Measurements from ENCODE around the gene FSTL3.

Gene FSTL3

GRCh38 chr19:651114-651818, 24.9 kb upstream of the FSTL3 start:
- DNase-seq (ENCODE audit: insufficient read length, low spot score): no peak
- FAIRE-seq: no peak
- no peak for TF ChIP-seq POLR2A (IDR thresholded peaks at IDR 0.05; ENCODE audit: low read depth, low read length)

- no peak for TF ChIP-seq POLR2A (IDR thresholded peaks at IDR 0.05; ENCODE audit: low read depth, low read length)
- no peak for DNase-seq (ENCODE audit: insufficient read length, low spot score)
- no peak for FAIRE-seq
Observed at GRCh38 chr19:651991-652390, 24.2 kb upstream of the FSTL3 start.

- FAIRE-seq: no peak
- DNase-seq (ENCODE audit: insufficient read length, low spot score): no peak
- no peak for TF ChIP-seq POLR2A (IDR thresholded peaks at IDR 0.05; ENCODE audit: low read depth, low read length)
Observed at GRCh38 chr19:652467-653389, 23.5 kb upstream of the FSTL3 start.

GRCh38 chr19:653425-653824, 22.8 kb upstream of the FSTL3 start:
- FAIRE-seq (no peak), DNase-seq (ENCODE audit: insufficient read length, low spot score) (no peak)
- no peak for TF ChIP-seq POLR2A (IDR thresholded peaks at IDR 0.05; ENCODE audit: low read depth, low read length)

- no peak for DNase-seq (ENCODE audit: insufficient read length, low spot score)
- TF ChIP-seq POLR2A (IDR thresholded peaks at IDR 0.05; ENCODE audit: low read depth, low read length): no peak
- FAIRE-seq: no peak
Observed at GRCh38 chr19:655691-656090, 20.5 kb upstream of the FSTL3 start.

GRCh38 chr19:656751-657559, 19.2 kb upstream of the FSTL3 start:
- DNase-seq (ENCODE audit: insufficient read length, low spot score): no peak
- no peak for FAIRE-seq
- no peak for TF ChIP-seq POLR2A (IDR thresholded peaks at IDR 0.05; ENCODE audit: low read depth, low read length)

GRCh38 chr19:657611-658010, 18.6 kb upstream of the FSTL3 start:
- no peak for DNase-seq (ENCODE audit: insufficient read length, low spot score)
- FAIRE-seq: no peak
- no peak for TF ChIP-seq POLR2A (IDR thresholded peaks at IDR 0.05; ENCODE audit: low read depth, low read length)

- TF ChIP-seq POLR2A (IDR thresholded peaks at IDR 0.05; ENCODE audit: low read depth, low read length): no peak
- FAIRE-seq (no peak), DNase-seq (ENCODE audit: insufficient read length, low spot score) (no peak)
Observed at GRCh38 chr19:658059-658839, 17.9 kb upstream of the FSTL3 start.

- no peak for FAIRE-seq
- no peak for DNase-seq (ENCODE audit: insufficient read length, low spot score)
- TF ChIP-seq POLR2A (IDR thresholded peaks at IDR 0.05; ENCODE audit: low read depth, low read length): no peak
Observed at GRCh38 chr19:658916-659839, 17.0 kb upstream of the FSTL3 start.

- no peak for TF ChIP-seq POLR2A (IDR thresholded peaks at IDR 0.05; ENCODE audit: low read depth, low read length)
- DNase-seq (ENCODE audit: insufficient read length, low spot score) (no peak), FAIRE-seq (no peak)
Observed at GRCh38 chr19:660793-661426, 15.3 kb upstream of the FSTL3 start.

GRCh38 chr19:661427-662196, 14.6 kb upstream of the FSTL3 start:
- no peak for TF ChIP-seq POLR2A (IDR thresholded peaks at IDR 0.05; ENCODE audit: low read depth, low read length)
- FAIRE-seq (no peak), DNase-seq (ENCODE audit: insufficient read length, low spot score) (no peak)

All from H54 (cell line).